ENCODE data around the gene MYO1H. TPM values are rescaled to one million over a fixed set of nuclear protein-coding genes. Genes with fewer than 3 reads are reported as not detected.

Gene MYO1H
- total RNA-seq, 1 experiment from 2014 or later: 0.26 TPM

- H3K4ac ChIP-seq (ENCODE audit: low read depth, low read length): no peak overlapping the region
- no peak overlapping the region for H2AFZ ChIP-seq (ENCODE audit: low read length)
- H4K8ac ChIP-seq (replicated peaks; ENCODE audit: insufficient read length, low read depth, low read length): no peak overlapping the region
- no peak overlapping the region for H4K5ac ChIP-seq (ENCODE audit: insufficient read length, low read depth, low read length)
- no peak for DNase-seq
- no peak overlapping the region for H3K56ac ChIP-seq (ENCODE audit: insufficient read length, low read depth, low read length)
- no peaks in the 10 kb centered on the region for H3K79me1 ChIP-seq (ENCODE audit: insufficient read depth, low read depth, low read length, poor library complexity, severe bottlenecking)
- no peak overlapping the region for H3K27ac ChIP-seq (ENCODE audit: insufficient read length, low read depth, low read length)
- no peak for TF ChIP-seq CTCF (conservative IDR thresholded peaks at IDR 0.05)
- H2AK5ac ChIP-seq (ENCODE audit: insufficient read length, low read length): no peak overlapping the region
- WGBS (ENCODE audit: extremely low coverage, insufficient read length, low lambda C conversion rate): no CpG with 5 or more reads among the region's 2 CpGs
- Mint-ChIP-seq H3K4me3 (no peak overlapping the region), H3K27ac (no peak overlapping the region), H3K36me3 (ENCODE audit: insufficient read depth in 1 of 3, low read depth in 3 of 3) (no peaks in the 10 kb centered on the region), H3K9me3 (peaks cover 0 to 5% of the 10 kb centered on the region in 2 experiments; a peak in 2 of 5 replicates), H3K4me1 (peaks cover 0 to 10% of the 10 kb centered on the region in 2 experiments; a peak in 1 of 4 replicates), H3K27me3 (ENCODE audit: low read depth) (peaks cover 4% of the 10 kb centered on the region; the same call in 1 of the 2 replicates)
- no peaks in the 10 kb centered on the region for H3K79me2 ChIP-seq (ENCODE audit: insufficient read depth, low read length)
- no peaks in the 10 kb centered on the region for H4K20me1 ChIP-seq (ENCODE audit: control insufficient read depth, insufficient read depth, insufficient read length)
- H2BK5ac ChIP-seq (ENCODE audit: insufficient read length, low read length): no peak overlapping the region
- no peak overlapping the region for H3T11ph ChIP-seq (ENCODE audit: low read length)
- no peak overlapping the region for H2BK20ac ChIP-seq (ENCODE audit: low read depth, low read length, poor library complexity, severe bottlenecking)
- no peaks in the 10 kb centered on the region for H3K9me3 ChIP-seq (ENCODE audit: control insufficient read depth, low read depth, low read length)
- no peak overlapping the region for H2BK120ac ChIP-seq (ENCODE audit: low read depth, low read length, poor library complexity, severe bottlenecking)
- no peak overlapping the region for H3K14ac ChIP-seq (ENCODE audit: insufficient read depth, low read length)
- H3K18ac ChIP-seq (ENCODE audit: insufficient read length, low read depth, low read length): no peak overlapping the region
- H3K4me1 ChIP-seq (ENCODE audit: insufficient read depth, low read length): no peaks in the 10 kb centered on the region; the same call in 1 of the 2 replicates
- H2BK15ac ChIP-seq (ENCODE audit: low read depth, low read length): no peak overlapping the region
- H4K91ac ChIP-seq (ENCODE audit: insufficient read length, low read depth, low read length): no peak overlapping the region
- H3K4me2 ChIP-seq (ENCODE audit: insufficient read depth, insufficient read length, low read length): no peak overlapping the region
- H3K23ac ChIP-seq (ENCODE audit: insufficient read length, low read depth, low read length): no peak overlapping the region
- H3K27me3 ChIP-seq (ENCODE audit: insufficient read depth, low read length): no peaks in the 10 kb centered on the region
- no peak overlapping the region for H3K9ac ChIP-seq (ENCODE audit: extremely low read depth, insufficient read length, low read length)
- H3K23me2 ChIP-seq (ENCODE audit: insufficient read length, low read depth, low read length, poor library complexity, severe bottlenecking): no peaks in the 10 kb centered on the region
- H2BK12ac ChIP-seq (ENCODE audit: insufficient read length, low read depth, low read length): no peak overlapping the region
These were observed 12.8 kb upstream of the MYO1H start for GRCh38 chr12:109334887-109335286.

Data from H9 (cell line).